Panc1 (cell line): ENCODE measurements around the gene CTSD. TPM values are rescaled to one million over a fixed set of nuclear protein-coding genes. Genes with fewer than 3 reads are reported as not detected.

Experiments
- ATAC-seq: fragments of 200-7000 bp; cut with Tn5 transposase; 2 replicates; pipeline ENCODE4 v1.9.1; 2020; ENCODE audit warnings: mild to moderate bottlenecking, moderate library complexity
- BruUV-seq: library from RNA; stranded (reverse); fragments of 400-500 nt; replicated peaks from 2 replicates; lab custom pipeline; 2021; lab: Mats Ljungman, UMichigan
- CTCF ChIA-PET: fragments of 300-600 bp; sonication (Branson Sonifier 250); formaldehyde crosslinking; loops from one replicate; lab custom pipeline; 2022; ENCODE audit warnings: antibody characterized with exemption; lab: Charles Lee
- POLR2A ChIA-PET: fragments of 300-600 bp; sonication (Branson Sonifier 250); formaldehyde crosslinking; loops from one replicate; lab custom pipeline; 2022; ENCODE audit warnings: antibody characterized with exemption; lab: Charles Lee
- DNase-seq: peaks from one replicate; pipeline ENCODE4 v3.0.0-alpha.2; 2010; ENCODE audit warnings: low read depth, low spot score
- H3K27ac ChIP-seq: 2 replicates; pipeline ENCODE4 v1.5.1; 2011; ENCODE audit warnings: mild to moderate bottlenecking, low read length, inconsistent platforms
- H3K27me3 ChIP-seq: fragments of 200-500 bp; sonication (Bioruptor generic); 2 replicates; pipeline ENCODE4 v1.6.0; 2014; ENCODE audit warnings: low read length, inconsistent platforms; ENCODE audit not compliant: control insufficient read depth, insufficient read depth
- H3K36me3 ChIP-seq: fragments of 200-500 bp; sonication (Bioruptor generic); 2 replicates; pipeline ENCODE4 v1.5.1; 2014; ENCODE audit warnings: inconsistent platforms, mild to moderate bottlenecking, low read length, moderate library complexity; ENCODE audit not compliant: control insufficient read depth, insufficient read depth
- H3K4me1 ChIP-seq: 2 replicates; pipeline ENCODE4 v1.5.1; 2011; ENCODE audit warnings: inconsistent platforms, mild to moderate bottlenecking, low read length, moderate library complexity; ENCODE audit not compliant: control insufficient read depth, insufficient read depth
- H3K4me3 ChIP-seq, 2 experiments: 2 replicates each; pipeline ENCODE4 v1.5.1; 2011 to 2012; ENCODE audit warnings: low read depth in 2 of 2, low read length in 2 of 2, mild to moderate bottlenecking in 2 of 2, inconsistent platforms in 1 of 2, moderate library complexity in 1 of 2
- H3K9me3 ChIP-seq: fragments of 200-500 bp; sonication (Bioruptor generic); 2 replicates; pipeline ENCODE4 v1.5.1; 2014; ENCODE audit warnings: low read depth, mild to moderate bottlenecking, inconsistent platforms, low read length, moderate library complexity; ENCODE audit not compliant: control insufficient read depth, insufficient read depth
- POLR2AphosphoS5 ChIP-seq: IDR thresholded peaks from 2 replicates; pipeline ENCODE4 v1.6.1; 2012; ENCODE audit warnings: mild to moderate bottlenecking, low read depth, low read length, moderate library complexity
- REST ChIP-seq, 2 experiments: IDR thresholded peaks; 2 replicates each; pipeline ENCODE4 v1.6.1; 2011 to 2012; ENCODE audit warnings: low read depth in 2 of 2, control low read depth in 1 of 2, low read length in 1 of 2, mild to moderate bottlenecking in 1 of 2, moderate library complexity in 1 of 2; ENCODE audit not compliant: insufficient read depth in 1 of 2
- SIN3A ChIP-seq: IDR thresholded peaks from 2 replicates; pipeline ENCODE4 v1.6.1; 2012; ENCODE audit warnings: low read depth, mild to moderate bottlenecking, low read length, moderate library complexity, borderline replicate concordance; ENCODE audit not compliant: insufficient read depth
- TCF7L2 ChIP-seq: IDR thresholded peaks from 2 replicates; pipeline ENCODE4 v1.6.1; 2011; ENCODE audit warnings: mild to moderate bottlenecking, low read depth, low read length, inconsistent platforms
- in situ Hi-C: cut with HindIII; loops from 2 replicates; pipeline ENCODE4 v1.10.0; 2016; ENCODE audit warnings: low sequenced_read_pairs, low pct_unique_long_range_greater_than_20kb
- intact Hi-C: fragments of 100-400 bp; cut with micrococcal nuclease; formaldehyde crosslinking; loops from one replicate; pipeline ENCODE4 v1.10.0; 2022; ENCODE audit not compliant: unreplicated experiment
- total RNA-seq: library from RNA; stranded (reverse); gene quantifications from one replicate; pipeline ENCODE4 v1.2.1, GENCODE V29; 2021; ENCODE audit not compliant: unreplicated experiment
- TF ChIP-seq, protein P1 (sequence below): fragments of 450-650 bp; IDR thresholded peaks from 2 replicates; pipeline ENCODE4 v1.5.1; 2017; ENCODE audit warnings: mild to moderate bottlenecking

CTSD gene
- total RNA-seq, 1 experiment from 2014 or later, result 1,813 TPM

DNA sequence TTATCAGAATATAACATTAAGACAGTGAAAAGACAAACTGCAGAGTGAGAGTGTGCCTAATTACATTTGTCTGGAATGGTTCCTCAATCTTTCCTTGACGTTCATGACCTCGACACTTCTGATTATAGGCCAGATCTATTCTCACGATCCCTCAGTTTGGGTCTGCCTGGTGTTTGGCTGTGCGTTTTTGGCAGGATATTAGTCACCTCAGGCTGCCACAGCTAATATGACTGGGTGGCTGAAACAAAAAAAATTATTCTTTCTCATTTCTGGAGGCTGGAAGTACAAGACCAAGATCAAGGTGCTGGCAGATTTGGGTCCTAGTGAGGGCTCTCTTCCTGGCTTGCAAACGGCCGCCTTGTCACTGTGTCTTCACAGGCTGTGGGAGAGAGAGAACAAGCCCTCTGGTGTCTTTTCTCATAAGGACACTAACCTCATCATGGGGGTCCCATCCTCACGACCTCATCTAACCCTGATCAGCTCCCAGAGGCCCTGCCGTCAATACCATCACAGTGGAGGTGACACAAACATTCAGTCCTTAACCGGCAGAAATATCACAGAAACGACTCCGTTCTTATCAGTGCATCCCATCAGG, 36.5 kb downstream of the CTSD start:
- no peak overlapping the region for H3K27ac ChIP-seq
- DNase-seq, result no peak
- intact Hi-C loops, result no loop called here
- ChIA-PET POLR2A (no interaction called here), CTCF (no interaction called here)
- H3K4me3 ChIP-seq, result no peak overlapping the region
- peaks cover 5% of the 10 kb centered on the region for H3K27me3 ChIP-seq
- no TSS peak for BruUV-seq
- no peaks in the 10 kb centered on the region for H3K36me3 ChIP-seq
- TF ChIP-seq REST (IDR thresholded peaks at IDR 0.05; ENCODE audit: insufficient read depth in 1 of 2, low read depth in 2 of 2, low read length in 1 of 2) (no peak), POLR2AphosphoS5 (no peak), SIN3A (no peak), TCF7L2 (no peak)
- TF ChIP-seq, protein P1, sequence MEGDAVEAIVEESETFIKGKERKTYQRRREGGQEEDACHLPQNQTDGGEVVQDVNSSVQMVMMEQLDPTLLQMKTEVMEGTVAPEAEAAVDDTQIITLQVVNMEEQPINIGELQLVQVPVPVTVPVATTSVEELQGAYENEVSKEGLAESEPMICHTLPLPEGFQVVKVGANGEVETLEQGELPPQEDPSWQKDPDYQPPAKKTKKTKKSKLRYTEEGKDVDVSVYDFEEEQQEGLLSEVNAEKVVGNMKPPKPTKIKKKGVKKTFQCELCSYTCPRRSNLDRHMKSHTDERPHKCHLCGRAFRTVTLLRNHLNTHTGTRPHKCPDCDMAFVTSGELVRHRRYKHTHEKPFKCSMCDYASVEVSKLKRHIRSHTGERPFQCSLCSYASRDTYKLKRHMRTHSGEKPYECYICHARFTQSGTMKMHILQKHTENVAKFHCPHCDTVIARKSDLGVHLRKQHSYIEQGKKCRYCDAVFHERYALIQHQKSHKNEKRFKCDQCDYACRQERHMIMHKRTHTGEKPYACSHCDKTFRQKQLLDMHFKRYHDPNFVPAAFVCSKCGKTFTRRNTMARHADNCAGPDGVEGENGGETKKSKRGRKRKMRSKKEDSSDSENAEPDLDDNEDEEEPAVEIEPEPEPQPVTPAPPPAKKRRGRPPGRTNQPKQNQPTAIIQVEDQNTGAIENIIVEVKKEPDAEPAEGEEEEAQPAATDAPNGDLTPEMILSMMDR, result no peak
- no peaks in the 10 kb centered on the region for H3K4me1 ChIP-seq
- ATAC-seq, result no peak
- in situ Hi-C loops, result no loop called here
- no peaks in the 10 kb centered on the region for H3K9me3 ChIP-seq

DNA sequence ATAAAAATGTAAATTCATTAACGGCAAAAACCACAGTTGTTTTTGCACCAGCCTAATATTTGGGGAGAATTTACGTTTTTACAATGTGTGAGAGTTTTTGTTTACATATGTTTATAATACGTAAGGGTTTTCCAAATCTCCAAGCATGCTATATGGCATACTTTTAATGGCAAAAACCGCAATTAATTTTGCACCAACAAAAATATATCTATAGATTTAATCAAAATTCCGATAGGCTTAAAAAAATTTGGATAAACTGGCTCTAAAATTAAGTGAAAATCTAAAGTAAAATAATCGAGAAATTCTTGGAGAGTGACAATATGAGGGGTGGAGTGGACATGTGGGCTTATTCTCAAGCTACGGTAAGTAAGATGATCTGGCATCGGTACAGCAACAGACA, 43.9 kb downstream of the CTSD start:
- Histone ChIP-seq H3K9me3 (no peaks in the 10 kb centered on the region), H3K36me3 (no peaks in the 10 kb centered on the region), H3K4me3 (no peak overlapping the region), H3K27ac (no peak overlapping the region), H3K27me3 (no peaks in the 10 kb centered on the region; the same call in 1 of the 2 replicates), H3K4me1 (no peaks in the 10 kb centered on the region)
- in situ Hi-C loops (no loop called here), intact Hi-C loops (no loop called here)
- TF ChIP-seq SIN3A, result no peak
- TF ChIP-seq, protein P1, result no peak
- TF ChIP-seq TCF7L2, result no peak
- TF ChIP-seq POLR2AphosphoS5, result no peak
- ChIA-PET POLR2A (no interaction called here), CTCF (interaction anchor here (0.6 kb wide), 1 partner anchor 31 kb away, joined by 3 read pairs; the partner anchor contains the start of gene IFITM10)
- no peak for DNase-seq
- no peak for ATAC-seq
- BruUV-seq, result no TSS peak
